ENCODE measurements around the gene GPR137.

GRCh38 chr11:64305075-64305690 lies 19.5 kb downstream of the GPR137 start, which contains the start of gene ESRRA:
- TF ChIP-seq POLR2AphosphoS5 (IDR thresholded peaks at IDR 0.05): peak; percentile 88 to 89
- TF ChIP-seq POLR2A (IDR thresholded peaks at IDR 0.05; ENCODE audit: low read depth): no peak
- TF ChIP-seq, protein P1, sequence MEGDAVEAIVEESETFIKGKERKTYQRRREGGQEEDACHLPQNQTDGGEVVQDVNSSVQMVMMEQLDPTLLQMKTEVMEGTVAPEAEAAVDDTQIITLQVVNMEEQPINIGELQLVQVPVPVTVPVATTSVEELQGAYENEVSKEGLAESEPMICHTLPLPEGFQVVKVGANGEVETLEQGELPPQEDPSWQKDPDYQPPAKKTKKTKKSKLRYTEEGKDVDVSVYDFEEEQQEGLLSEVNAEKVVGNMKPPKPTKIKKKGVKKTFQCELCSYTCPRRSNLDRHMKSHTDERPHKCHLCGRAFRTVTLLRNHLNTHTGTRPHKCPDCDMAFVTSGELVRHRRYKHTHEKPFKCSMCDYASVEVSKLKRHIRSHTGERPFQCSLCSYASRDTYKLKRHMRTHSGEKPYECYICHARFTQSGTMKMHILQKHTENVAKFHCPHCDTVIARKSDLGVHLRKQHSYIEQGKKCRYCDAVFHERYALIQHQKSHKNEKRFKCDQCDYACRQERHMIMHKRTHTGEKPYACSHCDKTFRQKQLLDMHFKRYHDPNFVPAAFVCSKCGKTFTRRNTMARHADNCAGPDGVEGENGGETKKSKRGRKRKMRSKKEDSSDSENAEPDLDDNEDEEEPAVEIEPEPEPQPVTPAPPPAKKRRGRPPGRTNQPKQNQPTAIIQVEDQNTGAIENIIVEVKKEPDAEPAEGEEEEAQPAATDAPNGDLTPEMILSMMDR (IDR thresholded peaks at IDR 0.05): peak in 1 of 3 experiments; percentile 18
- no peak for TF ChIP-seq EP300 (IDR thresholded peaks at IDR 0.05)

Measured in esophagus muscularis mucosa (tissue), 4 donors.